HG02852 (cell line): ENCODE data around the gene COG3.

Experiments used
- ATAC-seq: cut with Tn5 transposase; IDR thresholded peaks from one replicate; pipeline ENCODE4 v1.9.1; 2021; ENCODE audit warnings: mild to moderate bottlenecking, moderate library complexity; ENCODE audit not compliant: unreplicated experiment

The COG3 gene

DNA sequence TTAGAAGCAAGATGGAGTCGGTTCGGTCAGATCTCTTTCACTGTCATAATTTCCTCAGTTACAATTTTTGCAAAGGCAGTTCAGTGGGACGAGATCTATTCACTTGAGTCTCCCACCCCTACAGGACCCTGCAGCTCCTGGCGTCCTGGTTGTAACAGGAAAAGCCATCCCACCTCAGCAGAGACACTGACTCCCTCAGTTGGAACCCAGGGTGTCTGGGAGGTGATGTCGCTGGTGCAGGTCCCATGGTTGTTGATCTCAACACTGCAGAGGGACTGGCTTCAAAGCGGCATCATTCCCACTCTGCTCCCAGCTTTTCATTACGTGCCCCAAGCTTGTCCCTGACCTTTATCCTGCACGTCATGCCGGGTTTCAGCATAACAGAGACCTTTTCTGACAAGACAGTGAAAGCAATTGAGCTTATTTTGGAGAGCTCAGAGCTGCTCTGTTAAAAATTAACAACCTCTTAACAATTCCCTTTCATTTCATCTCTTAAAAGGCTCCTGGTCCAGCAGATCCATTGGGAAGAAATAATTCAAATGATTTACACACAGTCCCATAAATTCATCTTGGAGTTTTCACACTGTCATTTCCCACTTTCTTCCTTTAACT is 17.6 kb upstream of the COG3 start:
- no peak for ATAC-seq

DNA sequence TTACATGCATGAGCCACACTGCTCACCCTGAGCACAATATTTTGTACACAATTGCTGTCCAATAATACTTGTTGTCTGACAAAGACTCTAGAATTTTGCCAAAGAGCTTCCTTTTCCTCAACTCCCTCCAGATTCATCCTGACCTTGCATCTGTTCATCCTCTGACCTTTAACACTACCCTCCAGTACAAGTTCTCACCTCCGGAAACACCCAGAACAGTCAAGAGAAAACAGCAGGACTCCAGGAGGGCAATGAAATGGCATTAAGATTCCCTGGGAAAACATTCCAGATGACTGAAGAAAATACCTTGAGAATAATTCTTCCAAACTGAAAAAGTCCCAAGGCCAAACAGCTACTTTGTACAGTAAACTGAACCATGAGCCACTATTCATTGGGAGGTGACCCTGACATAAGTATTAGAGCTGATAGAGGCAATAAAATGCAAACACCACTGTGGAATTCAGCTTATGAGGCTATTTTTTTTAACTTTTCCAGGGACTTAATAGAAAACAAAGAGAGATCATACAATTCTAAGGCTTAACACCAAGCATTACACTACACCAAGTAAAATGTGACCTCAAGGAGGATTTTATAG is 15.7 kb upstream of the COG3 start:
- ATAC-seq: no peak

DNA sequence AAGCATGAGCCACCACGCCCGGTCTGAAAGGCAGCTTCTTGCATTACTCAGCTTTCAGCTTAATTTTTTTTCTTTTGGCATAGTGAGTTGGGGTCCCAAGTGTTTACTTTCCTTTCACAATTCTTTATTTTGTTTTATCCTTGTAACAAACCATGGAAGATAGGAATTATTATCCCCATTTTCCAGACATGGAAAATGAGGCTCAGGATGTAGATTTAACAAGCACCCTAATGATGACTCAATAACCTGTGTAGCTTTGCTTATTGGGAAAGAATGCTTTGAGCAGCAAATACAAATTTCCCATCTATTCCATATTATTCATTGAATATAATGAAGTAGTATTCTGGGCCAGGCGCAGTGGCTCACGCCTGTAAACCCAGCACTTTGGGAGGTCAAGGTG is 13.5 kb upstream of the COG3 start:
- no peak for ATAC-seq

DNA sequence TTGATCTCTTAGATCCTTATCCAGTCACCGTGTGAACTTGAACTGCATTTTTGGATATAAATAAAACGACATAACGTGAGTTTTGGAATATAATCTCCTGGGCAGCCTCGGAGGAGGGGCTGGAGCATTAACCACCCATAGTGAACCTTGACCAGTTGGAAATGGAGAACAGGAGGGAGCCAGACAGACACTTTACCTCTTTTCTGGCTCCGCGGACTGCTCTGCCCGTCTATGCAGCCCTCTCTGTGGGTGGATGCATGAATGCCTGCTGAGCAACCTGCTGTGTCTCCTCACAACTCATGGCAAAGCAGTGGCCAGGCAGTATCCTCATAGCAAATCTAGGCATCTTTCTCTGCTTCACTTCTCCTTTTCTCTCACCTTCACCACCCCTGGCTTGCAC is 10.5 kb upstream of the COG3 start:
- ATAC-seq: no peak

DNA sequence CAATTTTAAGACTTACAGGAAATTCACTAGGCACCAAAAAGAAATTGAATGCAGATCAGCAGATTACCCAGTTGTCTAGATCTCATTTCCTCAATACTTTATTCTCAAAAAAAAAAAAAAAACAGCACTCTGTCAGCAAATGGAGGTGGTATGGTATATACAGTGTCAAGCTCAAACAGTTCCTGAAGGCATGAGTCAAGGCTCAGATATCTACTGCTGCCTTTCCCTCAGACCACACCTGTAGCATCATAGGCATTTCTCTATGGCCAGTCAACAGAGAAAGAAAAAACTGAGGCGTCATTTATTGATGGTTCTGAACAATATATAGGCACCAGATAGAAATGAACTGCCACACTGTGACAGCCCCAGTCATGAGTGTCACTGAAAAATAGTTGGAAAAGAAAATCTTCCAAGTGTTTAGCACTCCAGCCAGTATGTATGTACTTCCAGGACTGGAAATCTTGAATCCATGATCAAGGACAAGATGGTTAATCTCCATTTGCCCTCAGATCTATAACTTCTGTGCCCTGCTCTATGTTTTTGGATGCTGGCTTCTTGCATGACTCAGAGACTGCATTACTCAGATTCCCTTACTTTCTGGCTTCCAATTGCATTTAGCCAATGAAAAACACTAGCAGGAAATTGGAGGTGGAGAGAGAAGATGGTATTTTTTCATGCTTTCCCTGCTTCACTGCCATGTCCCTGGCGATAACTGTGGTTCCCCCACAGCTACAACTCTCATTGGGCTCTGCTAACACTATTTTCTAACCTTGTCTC is 8.4 kb upstream of the COG3 start:
- ATAC-seq: no peak

DNA sequence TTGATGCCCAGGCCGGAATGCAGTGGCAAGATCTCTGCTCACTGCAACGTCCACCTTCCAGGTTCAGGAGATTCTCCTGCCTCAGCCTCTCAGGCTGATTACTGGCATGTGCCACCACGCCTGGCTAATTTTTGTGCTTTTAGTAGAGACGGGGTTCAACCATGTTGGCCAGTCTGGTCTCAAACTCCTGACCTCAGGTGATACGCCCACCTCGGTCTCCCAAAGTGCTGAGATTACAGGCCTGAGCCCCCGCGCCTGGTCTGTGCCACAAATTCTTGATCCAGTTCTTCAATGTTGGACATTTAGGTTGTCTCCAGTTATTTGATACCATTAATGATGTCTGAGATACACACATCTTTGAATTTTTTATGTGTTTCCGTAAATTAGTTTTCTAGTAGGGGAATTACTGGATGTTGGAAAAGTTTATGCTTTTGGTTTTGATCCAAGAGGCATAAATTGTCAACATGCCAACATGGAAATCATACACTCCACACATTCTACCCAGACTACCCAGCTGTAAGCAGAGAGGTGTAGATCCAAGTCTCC is 525 bp upstream of the COG3 start:
- no peak for ATAC-seq

DNA sequence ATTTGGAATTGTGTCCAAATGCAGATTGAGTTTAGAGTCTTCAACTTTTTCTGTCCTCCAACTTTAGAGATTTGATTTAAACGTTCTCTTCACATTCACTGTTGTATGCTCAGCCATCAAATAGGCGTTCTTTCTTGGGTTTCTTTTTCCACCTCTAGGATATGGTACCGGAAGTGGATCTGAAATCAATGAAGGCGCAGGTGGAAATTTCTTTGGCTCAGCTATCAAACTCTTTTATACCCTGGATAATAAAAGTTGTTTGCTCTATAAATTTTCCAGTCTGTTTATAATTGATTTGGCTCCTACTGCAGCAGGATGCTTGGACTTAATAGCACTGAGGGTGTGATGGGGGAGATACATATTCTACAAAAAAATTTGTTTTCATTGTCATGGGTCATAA is 1.6 kb downstream of the COG3 start:
- no peak for ATAC-seq

DNA sequence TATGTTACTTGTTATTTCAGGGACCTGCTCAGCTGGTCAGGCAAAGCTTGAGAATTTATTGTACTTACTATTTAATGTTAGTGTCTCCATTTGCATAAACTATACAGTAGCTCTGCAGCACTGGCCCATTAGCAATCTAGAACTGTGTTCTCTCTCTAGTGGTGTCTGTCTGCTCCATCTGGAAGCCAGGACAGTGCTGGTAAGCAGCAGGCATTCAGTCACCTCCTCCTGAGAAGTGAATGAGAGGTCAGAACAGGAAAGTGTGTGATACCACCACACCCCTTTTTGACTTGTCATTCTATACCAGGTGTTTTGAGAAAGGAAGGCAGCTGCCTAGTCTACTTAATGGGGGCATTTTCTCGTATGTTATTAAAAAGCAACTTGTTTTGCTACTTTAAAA is 3.9 kb downstream of the COG3 start:
- ATAC-seq: no peak

DNA sequence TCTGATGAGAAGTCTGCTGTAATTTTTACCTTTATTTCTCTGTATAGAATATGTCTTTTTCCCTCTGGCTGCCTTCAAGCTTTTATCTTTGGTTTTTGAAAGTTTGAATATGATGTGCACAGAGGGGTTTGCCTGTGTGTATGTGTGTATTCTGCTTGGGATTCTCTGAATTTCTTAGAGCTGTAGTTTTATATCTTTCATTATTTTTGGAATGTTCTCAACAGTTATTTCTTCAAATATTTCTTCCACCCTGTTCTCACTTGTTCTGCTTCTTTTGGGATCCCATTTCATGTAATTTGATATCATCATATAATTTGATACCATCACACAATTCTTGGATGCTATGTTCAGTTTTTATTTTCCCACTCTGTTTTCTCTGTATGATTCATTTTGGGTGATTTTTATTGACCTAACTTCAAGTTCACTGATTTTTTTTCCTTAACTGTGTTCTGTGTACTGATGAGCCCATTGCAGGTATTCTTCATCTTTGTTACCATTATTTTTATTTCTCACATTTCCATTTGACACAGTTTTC is 7.5 kb downstream of the COG3 start:
- no peak for ATAC-seq

DNA sequence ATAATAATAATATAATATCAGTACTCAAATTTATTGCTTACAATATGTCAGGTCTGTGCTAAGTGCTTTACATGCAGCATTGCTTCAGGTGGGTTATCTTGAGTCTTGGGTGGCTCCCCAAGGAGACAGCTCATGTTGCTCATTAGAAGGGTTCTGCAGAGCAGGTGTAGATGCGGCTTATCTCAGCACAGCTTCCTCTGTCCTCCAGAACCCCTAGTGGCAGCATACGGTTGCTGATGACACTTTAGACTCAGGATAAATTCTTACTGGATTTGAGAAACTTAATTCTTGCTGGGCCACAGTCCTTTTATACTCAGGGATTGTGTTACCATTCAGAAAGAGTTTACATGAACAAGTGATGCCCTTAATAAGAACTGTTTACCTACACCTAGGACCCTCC is 8.9 kb downstream of the COG3 start:
- ATAC-seq: no peak

DNA sequence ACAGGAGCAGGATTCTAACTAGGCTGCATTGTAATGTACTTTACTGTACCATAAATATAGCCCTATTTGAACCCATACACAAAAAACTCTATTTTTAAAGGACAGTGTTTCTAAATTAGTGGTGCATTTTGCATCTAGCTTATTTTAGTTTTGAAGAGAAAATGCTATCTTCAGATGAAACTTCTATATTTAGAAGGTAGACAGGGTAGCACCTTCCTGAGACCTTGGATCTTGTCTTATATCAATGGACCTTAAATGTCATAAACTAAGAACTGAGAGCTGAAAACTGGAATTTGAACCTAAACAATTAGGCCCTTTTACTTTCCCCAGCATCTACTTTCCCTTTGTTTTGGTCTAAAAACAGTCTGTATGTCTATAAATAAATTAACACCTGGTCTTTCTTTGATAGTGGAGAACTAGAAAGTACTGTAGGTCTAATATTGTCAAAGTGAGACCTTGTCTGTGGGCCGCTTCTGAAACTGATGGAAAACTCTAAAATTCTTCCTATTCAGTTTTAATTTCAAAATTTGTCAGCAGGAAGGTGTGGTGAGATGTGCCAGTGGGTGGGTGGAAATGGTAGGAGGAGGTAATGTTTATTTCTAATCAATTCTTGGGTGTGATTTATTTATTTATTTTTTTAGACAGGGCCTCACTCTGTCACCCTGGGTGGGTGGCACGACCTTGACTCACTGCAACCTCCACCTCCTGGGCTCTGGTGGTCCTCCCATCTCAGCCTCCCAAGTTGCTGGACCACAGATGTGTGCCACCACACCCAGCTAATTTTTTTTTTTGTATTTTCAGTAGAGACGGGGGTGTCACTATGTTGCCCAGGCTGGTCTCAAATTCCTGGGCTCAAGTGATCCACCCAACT is 10.1 kb downstream of the COG3 start:
- ATAC-seq: peak; percentile 61

DNA sequence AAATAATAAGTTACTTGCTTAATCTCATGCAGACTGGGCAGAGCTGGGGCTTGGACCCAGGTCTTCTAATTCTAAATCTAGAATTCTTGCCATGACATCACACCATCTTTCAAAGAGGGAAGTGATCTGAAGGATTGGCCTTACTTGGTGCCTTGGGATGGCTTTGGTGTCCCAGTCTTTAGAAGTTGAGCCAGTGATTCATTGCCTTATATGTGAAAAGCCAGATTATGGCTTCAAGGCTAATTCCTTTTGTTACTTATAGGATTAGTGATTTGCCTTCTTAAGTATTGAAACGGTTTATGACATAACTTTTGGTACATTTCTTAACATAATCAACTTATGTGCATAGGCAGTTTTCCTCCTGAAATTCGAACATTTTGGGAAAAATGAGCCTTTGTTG is 14.9 kb downstream of the COG3 start:
- no peak for ATAC-seq

DNA sequence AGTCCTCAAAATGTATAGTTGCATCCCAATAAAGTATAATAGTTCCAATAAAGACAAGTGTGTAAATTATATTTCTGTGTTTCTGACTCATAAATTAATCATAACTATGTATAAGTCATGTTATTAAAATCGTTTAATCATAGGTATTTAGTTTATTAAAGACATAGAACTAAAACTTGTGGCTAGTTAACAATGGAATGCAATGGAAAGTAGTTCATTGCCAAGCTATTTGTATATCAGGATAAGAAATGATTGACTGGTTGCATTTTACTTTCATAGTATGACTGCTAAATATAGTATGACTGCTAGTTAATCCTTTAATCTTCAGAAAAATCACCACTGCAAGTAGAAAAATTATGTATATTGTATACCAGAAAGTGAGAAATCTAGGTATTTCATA is 16.9 kb downstream of the COG3 start:
- no peak for ATAC-seq

DNA sequence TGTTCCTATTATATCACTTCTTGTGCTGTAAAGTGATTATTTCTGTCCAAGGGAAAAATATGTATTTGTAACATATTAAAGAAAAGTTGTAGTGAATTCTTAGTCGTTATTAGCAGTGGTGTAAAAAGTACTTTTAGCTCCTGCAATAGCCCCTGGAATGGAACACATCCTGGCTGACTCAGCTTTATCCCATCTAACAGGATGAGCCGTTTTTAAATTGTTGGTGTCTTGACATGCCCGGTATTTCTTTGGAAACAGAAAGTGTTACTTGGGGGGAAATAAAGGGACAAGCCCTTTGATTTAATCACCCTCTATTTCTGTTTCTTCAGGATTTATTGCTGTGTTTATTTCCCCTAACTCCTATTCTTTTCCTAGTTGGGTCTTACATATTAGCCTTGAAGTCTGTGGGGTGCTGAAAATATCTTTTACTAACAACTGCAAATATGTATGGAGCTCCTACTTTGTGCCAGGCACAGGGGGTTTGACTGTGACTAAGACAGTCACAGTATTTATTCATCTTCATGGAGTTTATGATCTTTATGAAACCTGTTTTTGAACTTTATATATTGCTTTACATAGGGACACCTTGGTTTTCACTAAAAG is 17.9 kb downstream of the COG3 start:
- no peak for ATAC-seq

DNA sequence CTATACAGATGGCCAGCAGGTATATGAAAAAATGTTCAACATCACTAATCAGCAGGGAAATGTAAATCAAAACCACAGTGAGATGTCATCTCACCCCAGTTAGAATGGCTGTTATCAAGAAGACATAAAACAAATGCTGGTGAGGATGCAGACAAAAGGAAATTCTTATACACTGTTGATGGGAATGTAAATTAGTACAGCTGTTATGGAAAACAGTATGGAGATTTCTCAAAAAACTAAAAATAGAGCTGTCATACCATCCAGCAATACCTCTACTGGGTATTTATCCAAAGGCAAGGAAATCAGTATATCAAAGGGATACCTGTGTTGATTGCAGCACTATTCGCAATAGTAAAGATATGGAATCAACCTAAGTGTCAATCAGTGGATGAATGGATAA is 22.9 kb downstream of the COG3 start:
- ATAC-seq: no peak

DNA sequence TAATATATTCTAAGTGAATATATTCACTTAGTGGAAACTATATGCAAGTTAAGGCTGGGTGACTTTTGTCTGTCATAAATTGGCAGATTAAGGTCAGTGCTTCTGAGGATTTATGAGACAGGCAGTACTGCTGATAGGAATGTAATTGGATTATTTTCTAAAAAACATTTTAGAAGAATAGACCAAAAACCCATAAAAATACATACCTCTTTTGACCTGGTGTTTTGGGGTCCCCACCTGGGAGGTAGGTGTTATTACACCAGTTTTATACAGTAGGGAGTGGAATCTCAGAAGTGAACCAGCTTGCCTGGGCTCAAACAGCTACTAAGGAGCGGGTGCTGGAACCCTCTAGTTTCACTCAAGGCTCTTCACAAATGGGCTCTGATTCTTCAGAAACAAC is 25.3 kb downstream of the COG3 start:
- ATAC-seq: no peak

DNA sequence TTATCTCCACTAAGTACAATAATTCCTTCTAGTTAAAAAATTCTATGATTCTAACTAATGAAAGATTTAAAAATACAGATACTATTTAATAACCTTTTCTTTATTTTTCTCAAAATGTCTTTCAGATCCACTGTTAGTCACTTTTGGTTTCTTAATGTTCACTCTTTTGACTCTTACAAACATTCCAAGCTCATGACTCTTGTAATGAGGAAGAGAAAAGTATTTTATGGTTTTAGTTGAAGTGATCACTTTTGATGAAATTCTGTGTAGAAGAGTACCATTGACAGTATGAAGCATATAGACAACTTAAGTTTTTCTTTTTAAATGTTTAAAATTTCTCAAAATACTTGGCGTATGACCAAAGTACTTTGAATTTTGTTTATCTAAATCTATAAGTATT is 27.8 kb downstream of the COG3 start:
- no peak for ATAC-seq

DNA sequence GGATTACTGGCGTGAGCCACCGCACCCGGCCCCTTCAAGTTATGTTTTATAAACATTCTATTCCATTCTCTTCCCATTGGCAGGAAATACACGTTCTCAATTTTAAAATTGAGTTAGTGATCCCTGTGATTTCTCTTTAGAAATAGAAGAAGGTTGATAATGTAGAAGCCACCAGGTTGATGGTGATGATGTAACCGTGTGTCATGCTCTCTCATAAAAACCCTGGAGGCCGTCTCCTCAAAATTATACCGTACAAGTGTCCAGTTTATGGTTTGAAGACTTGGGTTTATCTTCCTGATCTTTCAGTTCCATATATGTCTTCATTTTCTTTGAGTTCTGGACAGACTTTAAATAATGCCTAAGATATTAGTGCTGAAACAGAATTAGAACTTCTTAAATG is 32.2 kb downstream of the COG3 start:
- ATAC-seq: no peak

DNA sequence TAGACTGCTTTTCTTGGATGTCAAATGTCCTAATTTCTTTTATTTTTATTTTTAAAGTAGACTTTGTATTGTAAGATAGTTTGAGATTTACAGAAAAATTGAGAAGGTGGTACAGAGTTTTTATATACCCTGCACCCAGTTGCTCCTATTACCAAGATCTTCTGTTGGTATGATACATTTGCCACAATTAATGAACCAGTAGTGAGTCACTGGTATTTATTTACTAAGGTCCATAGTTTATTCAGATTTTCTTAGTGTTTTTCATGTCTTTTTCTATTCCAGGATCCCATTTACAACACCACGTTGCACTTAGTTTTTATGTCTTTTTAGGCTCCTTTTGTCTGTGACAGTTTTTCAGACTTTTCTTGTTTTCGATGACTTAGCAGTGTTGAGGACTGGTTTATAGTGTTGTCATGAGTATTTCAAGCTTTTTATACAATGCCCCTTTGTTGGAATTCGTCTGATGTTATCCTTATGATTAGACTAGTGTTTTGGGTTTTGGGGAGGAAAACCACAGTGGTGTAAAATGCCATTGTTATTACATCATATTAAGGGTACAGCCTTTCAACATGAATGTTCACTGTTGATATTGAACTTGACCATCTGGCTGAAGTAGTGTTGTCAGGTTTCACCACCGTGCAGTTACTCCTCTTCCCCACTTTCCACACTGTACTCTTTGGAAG is 35.9 kb downstream of the COG3 start:
- ATAC-seq: no peak

DNA sequence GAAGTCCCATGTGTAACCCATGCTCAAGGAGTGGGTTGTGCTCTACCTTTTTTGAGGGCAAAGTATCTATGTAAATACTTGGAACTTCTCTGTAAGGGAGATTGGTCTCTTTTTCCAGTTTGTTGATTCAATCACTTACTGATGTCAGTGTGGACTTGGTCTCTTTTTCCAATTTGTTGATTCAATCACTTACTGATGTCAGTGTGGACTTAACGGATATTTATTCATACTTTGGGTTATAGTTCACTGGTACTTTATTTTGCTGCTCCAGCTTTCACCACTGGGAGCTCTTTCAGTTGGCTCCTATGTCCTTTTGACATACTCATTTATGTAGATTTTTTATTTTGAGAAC is 36.4 kb downstream of the COG3 start:
- no peak for ATAC-seq
